HG03175 (cell line): ENCODE measurements around the gene HOXB4.

Experiments used
- ATAC-seq: cut with Tn5 transposase; IDR thresholded peaks from one replicate; pipeline ENCODE4 v1.9.1; 2021; ENCODE audit warnings: mild to moderate bottlenecking, moderate library complexity; ENCODE audit not compliant: unreplicated experiment

Gene HOXB4

DNA sequence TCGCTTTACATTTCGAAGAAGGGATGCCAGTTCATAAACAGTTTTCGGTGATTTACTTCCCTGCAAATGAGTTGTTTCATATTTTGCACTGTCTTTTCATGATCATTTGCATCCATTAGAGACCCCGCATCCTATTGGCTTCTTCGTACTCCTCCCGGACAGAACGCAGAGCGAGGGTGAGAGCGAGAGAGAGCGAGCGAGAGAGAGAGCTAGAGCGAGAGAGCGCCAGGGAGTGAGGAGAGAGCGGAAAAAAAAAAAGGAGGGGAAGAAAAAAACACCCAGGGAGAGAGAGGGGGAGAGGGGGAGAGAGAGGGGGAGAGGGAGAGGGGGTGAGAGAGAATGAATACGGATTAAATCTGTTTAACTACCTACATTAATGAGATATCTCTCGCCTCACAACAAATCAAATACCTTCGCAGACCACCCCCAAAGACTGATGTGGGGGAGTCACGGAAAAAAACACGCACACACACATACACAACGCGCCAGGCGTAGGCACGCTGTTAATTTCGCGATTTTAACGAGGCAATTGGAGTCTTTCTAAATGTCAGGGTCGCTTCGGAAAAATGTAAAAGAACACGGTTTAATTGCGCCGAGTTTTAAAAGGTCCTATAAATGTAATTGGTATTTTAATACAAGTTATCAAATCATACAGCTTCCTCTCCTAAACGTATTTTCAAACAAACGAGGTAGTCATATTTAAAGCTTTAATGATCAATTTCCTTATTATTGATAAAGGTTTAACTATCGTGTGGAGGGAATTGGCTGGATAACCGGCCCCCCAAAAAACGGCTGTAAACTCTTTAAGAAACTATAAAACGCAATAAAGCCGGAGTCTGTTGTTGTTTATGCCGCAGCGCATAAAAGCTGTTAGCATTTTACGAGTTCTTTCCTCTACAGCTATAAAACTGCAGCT lies 37.2 kb upstream of the HOXB4 start, which contains the start of gene HOXB8:
HOXB8 (minus strand) TSS at position 246 of the 916 bp plus-strand sequence. CDS start 588 bp downstream, outside the sequence.
- ATAC-seq = no peak

DNA sequence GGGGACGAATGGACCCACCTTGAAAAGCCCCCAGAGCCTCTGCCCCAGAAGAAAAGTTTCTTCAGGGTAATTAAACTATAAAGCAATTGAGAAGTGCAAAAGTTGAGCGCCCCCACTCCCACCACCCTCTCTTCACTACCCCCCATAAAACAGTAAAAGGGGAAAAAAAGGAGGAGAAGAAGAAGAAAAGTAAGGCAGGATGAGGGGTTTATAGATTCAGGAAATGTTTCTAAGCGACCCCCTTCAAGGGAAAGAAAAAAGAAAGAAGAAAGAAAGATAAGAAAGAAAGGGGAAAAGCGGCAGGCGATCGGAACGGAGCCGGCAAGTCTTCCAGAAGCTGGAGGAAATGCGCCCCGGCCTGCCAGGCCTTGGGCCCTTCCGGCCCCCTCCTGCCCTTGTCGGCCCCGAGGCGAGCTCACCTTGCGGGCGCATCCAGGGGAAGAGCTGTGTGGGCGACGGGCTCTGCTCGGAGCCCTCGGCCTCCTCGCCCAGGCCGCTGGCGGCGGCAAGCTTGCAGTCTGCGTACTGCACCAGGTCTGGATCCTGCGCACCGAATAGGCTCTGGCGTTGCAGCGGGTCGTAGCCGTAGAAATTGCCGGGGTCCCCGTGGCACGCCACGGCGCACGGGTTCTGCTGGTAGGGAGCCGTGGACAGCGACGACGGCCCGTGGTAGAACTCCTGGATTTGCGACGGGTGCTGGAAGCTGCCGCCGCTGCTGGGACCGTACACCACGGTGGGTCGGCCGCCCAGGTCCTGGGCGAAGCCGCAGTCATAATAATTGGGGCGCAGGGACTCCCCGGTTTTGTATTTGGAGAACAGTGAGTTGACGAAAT lies 35.9 kb upstream of the HOXB4 start:
- ATAC-seq = no peak

GRCh38 chr17:48612854-48613691 lies 34.9 kb upstream of the HOXB4 start:
- no peak for ATAC-seq

DNA sequence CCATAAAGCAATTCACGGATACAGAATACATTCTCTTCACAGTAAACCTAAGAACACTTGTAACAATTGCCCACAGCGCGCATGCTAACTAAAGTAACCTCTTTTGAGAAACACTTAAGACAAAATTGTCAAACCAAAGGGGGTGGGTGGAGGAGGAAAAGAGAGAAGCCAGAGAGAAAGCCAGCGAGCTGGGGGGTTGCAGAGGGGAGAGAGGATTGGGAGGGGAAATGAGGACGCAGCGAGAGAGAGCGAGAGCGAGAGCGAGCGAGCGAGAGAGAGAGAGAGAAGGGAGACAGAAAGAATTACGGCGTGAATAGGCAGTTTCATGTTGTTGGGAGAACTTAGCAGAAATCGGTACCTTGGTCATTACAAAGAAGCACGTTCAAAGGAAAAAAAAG lies 34.3 kb upstream of the HOXB4 start:
- ATAC-seq = no peak

- ATAC-seq = no peak
Measured at GRCh38 chr17:48611681-48612455, 33.7 kb upstream of the HOXB4 start.

GRCh38 chr17:48611213-48611612 lies 33.1 kb upstream of the HOXB4 start:
- ATAC-seq = no peak

DNA sequence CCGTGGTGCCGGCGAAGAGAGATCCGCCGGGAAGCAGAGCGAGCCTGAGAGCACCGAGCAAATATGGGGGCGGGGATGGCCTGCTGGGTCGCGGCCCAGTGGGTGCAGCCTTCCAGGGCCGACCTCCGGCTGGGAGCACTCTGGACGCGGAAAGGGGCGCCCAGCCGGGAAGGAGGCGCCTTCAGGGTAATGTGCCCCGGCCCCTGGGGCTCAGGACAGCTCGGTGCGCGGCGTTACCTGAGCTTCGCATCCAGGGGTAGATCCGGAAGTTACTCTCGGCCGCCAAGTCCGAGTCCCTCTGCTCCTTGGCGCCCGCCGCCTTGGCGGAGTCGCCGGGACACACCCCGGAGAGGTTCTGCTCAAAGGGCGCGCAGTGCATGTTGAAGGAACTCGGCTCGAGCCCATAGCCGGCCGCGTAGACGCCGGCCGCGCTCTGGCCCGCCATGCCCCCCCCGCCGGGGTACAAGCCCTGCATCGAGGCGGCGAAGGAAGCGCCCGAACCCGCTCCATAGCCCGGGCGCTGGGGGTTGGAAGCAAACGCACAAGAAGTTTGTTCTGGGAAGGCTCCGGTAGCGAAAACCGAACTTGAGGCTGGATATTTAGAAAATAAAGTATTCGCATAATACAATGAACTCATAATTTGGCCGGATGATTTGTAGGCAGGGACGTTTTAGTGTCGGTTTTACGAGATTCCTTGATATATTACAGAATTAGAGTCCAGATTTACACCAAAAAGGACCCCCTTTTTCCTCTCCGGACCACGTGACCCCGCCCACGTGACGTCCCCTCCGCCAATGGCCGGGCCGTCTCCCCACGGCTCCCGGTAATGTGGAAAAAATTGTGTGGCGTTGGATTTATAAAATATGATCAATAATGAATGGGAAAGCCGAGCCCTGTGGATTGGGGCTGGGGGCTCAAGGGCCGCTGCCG lies 32.4 kb upstream of the HOXB4 start, which contains the start of gene HOXB7:
HOXB7 (minus strand) TSS at position 736 of the 930 bp plus-strand sequence; CDS start at position 637, 99 bp downstream.
- no peak for ATAC-seq

DNA sequence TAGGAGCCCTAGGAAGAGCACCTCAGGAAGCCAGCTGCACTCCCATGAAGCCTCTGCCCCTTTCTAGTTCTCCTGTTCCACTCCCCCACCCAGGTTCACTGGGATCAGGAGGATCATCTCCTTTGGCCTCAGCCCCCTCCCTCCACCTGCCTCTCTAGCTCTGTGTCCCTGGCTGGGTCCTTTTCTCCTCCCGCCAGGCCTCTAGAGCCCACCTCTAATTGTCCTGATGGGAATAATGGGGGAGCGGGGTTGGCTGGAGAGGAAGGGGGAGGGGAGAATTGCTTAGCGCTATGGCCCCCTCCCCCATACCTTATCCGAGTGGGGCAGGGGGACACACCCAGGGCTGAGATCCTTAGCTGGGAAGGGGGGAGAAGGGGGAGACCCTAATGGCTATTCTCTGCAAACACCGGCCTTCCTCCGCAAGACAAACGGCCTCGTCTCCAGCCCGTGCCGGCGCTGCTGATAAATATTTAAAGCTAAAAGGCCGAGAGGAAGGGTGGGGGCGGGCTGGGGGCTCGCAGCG lies 31.7 kb upstream of the HOXB4 start:
- no peak for ATAC-seq

GRCh38 chr17:48609033-48609432 lies 30.9 kb upstream of the HOXB4 start:
- ATAC-seq = no peak

DNA sequence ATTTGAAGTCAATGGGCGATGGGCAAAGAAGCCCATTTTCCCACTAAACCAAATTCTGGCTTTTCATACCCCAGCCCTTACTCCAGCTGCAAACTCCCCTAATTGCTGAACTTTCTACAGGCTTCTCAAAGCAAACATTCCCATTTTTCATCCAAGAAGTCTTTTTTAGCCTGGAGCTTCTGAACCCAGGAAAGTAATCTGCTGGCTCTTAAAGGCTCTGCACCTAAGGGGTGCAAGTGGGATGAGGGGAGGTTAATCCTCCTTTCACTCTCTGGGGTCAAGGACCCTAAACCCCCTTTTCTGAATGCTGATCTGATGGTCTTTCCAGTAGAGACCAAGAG lies 30.3 kb upstream of the HOXB4 start:
- ATAC-seq = no peak

DNA sequence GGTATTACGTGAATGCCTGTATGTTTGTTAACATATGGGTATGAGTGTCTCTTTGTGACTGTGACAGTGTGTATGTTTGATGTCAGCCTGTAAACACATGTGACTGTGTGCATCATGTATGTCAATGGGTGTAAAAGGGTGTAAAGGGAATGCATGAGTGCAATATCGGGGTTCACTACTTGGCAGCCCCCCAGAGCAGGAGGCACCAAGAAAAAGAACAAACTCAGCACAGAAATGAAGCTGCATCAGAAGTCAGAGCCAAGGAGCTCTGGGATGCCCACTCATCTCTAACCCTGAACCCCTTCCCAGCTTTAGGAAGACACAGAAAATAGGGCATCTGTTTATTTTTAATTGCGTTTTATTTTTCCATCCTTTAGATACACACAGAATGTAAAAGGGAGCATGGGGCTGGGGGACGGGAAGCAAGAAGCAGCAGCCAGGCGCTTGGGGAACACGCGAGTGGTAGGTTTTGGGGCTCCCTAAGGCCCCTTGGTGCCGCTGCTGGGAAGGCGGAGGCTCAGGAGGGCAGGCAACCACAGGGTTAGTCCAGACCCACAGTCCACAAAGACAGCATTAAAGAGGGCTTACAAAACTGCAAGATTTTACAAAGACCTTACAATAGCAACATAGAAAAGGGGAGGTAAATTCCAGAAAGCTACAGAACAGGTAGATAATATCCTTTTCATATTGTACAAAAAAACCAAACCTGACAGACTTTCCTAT lies 28.9 kb upstream of the HOXB4 start:
- no peak for ATAC-seq

DNA sequence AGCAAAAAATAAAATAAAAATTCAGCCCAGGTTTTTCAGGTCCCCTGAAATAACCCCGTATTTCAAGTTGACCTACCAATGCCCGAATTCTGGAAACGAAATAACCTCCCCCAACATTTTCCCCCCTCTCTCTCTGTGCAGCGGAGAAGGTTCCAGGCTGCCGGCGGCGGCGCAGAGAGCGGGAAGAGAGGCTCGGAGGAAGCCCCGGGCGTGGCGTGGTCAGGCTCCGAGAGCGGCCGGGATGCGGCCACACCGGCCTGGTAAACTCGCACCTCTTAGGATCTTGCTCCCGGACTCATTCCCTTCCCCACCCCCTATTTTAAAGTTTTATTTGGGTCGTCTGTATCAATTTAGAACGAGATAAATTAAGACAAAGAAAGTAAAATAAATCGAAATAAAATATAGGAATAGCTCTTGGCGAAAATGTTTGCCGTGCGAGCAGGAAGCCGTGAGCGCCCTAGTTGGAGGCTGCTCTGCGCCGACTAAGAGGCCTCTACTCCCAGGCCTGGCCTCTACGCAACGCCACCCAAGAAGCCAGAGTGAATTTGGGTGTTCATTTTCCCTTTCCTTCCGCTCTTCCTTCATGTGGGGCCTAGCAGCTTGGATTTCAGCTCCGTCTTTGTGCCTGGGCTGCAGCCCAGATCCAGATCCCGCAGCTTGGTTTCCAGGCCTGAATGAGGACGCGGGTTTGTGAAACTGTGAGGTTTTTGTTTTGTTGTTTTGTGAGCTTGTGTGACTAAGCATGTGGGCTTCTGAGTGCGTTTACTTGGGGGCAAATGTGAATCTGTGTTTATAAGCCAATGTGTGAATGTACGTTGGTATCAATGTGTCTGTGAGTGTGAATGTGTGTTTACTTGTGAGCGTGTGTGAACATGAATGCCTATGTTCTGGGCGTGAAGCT lies 28.1 kb upstream of the HOXB4 start:
- ATAC-seq = no peak

DNA sequence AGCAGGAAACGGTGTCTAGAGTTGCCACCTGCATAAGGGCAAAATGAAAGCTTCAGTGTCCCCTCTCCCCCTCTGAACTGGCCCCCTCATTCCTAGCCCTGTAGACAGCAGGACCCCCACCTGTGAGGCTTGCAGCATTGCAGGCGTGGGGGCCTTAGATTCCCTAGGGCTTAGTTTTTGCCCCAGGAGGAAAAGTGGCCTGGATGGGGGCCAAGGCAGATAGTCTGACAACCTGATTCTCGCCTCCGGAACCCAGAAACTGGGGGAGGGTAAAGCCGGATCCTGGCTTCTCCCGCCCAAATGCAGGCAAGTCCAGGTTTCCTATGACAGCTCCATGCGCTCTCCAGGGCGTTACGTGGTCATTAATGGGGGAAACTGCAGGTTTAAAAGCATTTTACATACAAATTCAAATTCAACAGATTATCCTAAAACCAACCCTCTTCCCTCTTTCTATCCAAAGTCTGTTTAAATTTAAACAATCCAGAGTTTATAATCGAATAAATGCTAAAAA lies 27.3 kb upstream of the HOXB4 start:
- no peak for ATAC-seq

DNA sequence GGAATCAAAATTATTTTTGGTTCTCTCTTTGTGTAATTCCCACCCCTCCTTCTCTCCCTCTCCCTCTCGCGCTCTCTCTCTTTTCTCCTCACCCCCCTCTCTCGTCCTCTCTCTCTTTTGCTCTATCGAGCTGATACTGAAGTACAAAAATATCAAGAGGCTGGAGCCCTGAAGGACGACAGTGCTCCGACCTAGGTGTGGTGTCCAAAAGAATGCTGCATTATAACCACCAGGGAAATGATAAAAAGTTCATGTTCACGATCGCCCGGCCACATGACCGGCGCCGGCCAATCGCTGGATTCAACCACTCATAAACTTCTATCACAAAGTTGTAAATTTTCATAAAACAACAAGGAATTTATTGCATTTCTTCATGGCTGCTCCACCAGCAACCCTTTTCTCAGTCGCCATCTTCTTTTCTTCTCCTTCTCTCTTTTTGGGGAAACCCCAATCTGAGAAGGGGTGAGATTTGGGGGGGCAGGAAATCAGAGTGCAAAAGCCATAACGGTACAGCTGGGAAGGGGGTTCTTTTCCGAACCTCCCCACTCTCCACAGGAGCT lies 26.7 kb upstream of the HOXB4 start, which contains the start of gene HOXB6:
HOXB6 (minus strand) TSS at position 217 of the 560 bp plus-strand sequence. CDS start 6,836 bp downstream, outside the sequence.
- ATAC-seq = no peak

DNA sequence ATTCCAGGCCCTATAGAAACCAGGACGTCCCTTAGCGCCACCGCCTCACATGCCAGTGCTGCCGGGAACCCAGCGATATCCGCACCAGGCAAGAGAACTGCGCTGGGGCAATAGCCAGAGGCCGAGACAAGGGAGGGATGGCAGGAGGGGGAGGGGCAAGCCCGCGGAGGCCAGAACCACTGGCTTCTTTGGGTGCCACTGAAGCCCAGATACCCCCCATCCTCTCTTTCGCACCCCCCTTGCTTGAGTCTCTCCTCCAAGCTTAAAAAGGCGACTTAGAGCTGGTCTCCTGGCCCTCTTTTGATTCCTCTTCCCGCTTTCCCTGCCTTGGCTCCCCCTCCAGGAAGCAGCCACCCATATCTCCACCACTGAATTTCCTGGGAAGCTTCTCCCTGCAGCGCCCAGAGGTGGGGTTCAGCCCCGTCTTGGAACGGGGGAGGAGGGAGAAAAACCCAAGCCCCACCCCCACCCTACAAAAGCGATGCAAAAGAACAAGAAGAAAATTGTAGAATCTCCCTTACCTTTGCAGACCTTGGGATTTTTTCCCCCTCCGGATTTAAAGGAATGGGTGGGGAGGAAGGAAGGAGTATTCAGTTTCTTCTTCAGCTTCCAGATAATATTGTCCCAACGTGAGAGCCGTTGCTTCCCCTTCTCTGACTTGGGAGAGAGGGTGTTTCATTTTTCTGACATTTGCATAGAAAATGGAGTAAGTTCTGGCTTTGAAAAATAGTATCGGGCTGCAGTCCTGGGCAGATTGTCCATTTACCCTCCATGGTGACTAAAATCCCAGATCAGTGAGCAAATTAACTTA lies 26.0 kb upstream of the HOXB4 start:
- no peak for ATAC-seq
